Transverse colon (tissue), 4 donors: ENCODE measurements around the gene MNS1.

ENCODE experiments used
- EP300 ChIP-seq: sonication (generic); formaldehyde crosslinking; IDR thresholded peaks from one replicate; pipeline ENCODE4 v1.6.1; 2017; ENCODE audit warnings: antibody characterized with exemption, low read depth
- POLR2A ChIP-seq: fragments of 450-650 bp; IDR thresholded peaks from one replicate; pipeline ENCODE4 v1.6.1; 2016; ENCODE audit warnings: antibody characterized with exemption, mild to moderate bottlenecking, moderate library complexity
- POLR2AphosphoS5 ChIP-seq, 3 donors: sonication (generic); formaldehyde crosslinking; IDR thresholded peaks; one replicate each; pipeline ENCODE4 v1.6.1; 2016; ENCODE audit warnings: antibody characterized with exemption in 3 of 3
- TF ChIP-seq, protein P1 (sequence below), 5 experiments: fragments of 200-600 bp in 3 of 5; fragments of 450-650 bp in 2 of 5; sonication (generic) in 3 of 5; IDR thresholded peaks; 1 replicate in 2 of 5; 2 replicates in 3 of 5; pipeline ENCODE4 v1.5.1; 2016 to 2017; ENCODE audit warnings: antibody characterized with exemption in 5 of 5, inconsistent platforms in 3 of 5, mild to moderate bottlenecking in 2 of 5, moderate library complexity in 1 of 5

DNA sequence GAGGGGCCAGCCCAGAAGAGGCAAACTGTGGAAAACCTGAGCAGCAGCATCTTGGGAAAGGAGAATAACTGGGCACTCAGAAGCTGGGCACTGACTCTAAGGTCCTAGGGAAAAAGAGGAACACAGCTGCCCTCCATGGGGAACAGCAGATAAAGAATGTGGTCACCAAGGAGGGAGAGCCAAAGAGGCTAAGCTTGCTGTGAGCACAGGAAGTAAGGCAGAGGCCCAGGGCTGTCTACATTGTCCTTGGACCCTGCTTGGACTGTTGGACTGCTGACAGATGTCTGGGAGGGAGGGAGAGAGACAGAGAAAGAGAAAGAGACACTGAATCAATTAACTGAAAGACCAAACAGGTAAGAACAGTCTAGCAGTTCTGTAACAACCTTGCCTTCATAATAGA lies 4.5 kb upstream of the MNS1 start:
- TF ChIP-seq POLR2A (no peak), POLR2AphosphoS5 (IDR thresholded peaks at IDR 0.05) (no peak), EP300 (no peak)
- TF ChIP-seq, protein P1, sequence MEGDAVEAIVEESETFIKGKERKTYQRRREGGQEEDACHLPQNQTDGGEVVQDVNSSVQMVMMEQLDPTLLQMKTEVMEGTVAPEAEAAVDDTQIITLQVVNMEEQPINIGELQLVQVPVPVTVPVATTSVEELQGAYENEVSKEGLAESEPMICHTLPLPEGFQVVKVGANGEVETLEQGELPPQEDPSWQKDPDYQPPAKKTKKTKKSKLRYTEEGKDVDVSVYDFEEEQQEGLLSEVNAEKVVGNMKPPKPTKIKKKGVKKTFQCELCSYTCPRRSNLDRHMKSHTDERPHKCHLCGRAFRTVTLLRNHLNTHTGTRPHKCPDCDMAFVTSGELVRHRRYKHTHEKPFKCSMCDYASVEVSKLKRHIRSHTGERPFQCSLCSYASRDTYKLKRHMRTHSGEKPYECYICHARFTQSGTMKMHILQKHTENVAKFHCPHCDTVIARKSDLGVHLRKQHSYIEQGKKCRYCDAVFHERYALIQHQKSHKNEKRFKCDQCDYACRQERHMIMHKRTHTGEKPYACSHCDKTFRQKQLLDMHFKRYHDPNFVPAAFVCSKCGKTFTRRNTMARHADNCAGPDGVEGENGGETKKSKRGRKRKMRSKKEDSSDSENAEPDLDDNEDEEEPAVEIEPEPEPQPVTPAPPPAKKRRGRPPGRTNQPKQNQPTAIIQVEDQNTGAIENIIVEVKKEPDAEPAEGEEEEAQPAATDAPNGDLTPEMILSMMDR (IDR thresholded peaks at IDR 0.05): no peak
